ENCODE data around the gene PDE10A.

- no peak for TF ChIP-seq RXRA (CRISPR knock-in tag; IDR thresholded peaks at IDR 0.05)
- no peak for TF ChIP-seq IKZF4 (CRISPR knock-in tag; IDR thresholded peaks at IDR 0.05; ENCODE audit: borderline replicate concordance, low read depth, not compliant biosample characterization)
- no peak for TF ChIP-seq MEIS1 (CRISPR knock-in tag; IDR thresholded peaks at IDR 0.05; ENCODE audit: borderline replicate concordance)
- TF ChIP-seq CHD4 (IDR thresholded peaks at IDR 0.05; ENCODE audit: borderline replicate concordance, low read length), result no peak
- TF ChIP-seq MAX (IDR thresholded peaks at IDR 0.05), result no peak
- TF ChIP-seq JARID2 (CRISPR knock-in tag; IDR thresholded peaks at IDR 0.05; ENCODE audit: insufficient replicate concordance), result no peak
- TF ChIP-seq ZSCAN9 (CRISPR knock-in tag; IDR thresholded peaks at IDR 0.05; ENCODE audit: borderline replicate concordance), result no peak
These were observed 44.2 kb upstream of the PDE10A start for GRCh38 chr6:165707067-165707853.

All from HepG2 (cell line).